Esophagus squamous epithelium (tissue), 4 donors: ENCODE data around the gene SLC6A13.

Source experiments
- POLR2A ChIP-seq, 4 donors: fragments of 450-650 bp; IDR thresholded peaks; one replicate each; pipeline ENCODE4 v1.6.1; 2017; ENCODE audit warnings: antibody characterized with exemption in 4 of 4, mild to moderate bottlenecking in 4 of 4, moderate library complexity in 3 of 4
- TF ChIP-seq, protein P1 (sequence below), 6 experiments: fragments of 450-650 bp in 4 of 6; fragments of 200-600 bp in 2 of 6; sonication (generic) in 2 of 6; IDR thresholded peaks; one replicate each; pipeline ENCODE4 v1.5.1; 2016 to 2019; ENCODE audit warnings: antibody characterized with exemption in 6 of 6, mild to moderate bottlenecking in 4 of 6, moderate library complexity in 4 of 6

DNA sequence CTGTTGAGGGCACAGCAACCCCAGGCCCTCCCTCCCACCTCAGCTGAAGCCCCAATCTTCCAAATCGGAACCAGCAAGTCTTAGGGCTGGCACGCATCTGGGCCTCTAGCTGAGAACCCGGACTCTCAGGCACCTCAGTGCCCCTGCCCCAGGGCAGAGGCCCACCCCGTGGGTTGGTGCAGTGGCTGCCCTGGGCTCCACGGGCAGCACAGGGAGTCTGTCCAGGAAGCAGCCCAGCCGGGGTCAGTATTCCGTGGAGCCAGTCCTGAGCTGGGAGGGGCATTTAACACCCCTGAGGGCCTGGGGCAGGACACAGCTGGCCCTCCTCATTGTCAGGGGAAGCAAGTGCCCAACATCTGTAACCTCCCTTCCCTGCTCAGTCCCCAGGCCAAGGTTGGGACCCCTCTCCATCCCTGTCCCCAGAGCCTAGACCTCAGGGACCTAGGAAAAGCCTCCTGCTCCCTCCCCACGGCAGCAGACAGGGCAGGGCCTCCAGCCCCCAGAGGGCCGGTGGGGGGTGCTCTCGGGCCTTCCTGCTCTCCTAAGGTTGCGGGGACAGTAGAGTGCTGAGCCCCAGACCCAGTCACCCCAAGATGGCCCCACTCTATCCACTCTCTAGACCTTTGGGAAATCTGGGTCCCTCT, 85.2 kb downstream of the SLC6A13 start:
- TF ChIP-seq, protein P1, sequence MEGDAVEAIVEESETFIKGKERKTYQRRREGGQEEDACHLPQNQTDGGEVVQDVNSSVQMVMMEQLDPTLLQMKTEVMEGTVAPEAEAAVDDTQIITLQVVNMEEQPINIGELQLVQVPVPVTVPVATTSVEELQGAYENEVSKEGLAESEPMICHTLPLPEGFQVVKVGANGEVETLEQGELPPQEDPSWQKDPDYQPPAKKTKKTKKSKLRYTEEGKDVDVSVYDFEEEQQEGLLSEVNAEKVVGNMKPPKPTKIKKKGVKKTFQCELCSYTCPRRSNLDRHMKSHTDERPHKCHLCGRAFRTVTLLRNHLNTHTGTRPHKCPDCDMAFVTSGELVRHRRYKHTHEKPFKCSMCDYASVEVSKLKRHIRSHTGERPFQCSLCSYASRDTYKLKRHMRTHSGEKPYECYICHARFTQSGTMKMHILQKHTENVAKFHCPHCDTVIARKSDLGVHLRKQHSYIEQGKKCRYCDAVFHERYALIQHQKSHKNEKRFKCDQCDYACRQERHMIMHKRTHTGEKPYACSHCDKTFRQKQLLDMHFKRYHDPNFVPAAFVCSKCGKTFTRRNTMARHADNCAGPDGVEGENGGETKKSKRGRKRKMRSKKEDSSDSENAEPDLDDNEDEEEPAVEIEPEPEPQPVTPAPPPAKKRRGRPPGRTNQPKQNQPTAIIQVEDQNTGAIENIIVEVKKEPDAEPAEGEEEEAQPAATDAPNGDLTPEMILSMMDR (IDR thresholded peaks at IDR 0.05): no peak
- no peak for TF ChIP-seq POLR2A (IDR thresholded peaks at IDR 0.05)
